Left renal pelvis (tissue), 4 donors: ENCODE measurements around the gene MLLT11. TPM values are rescaled to one million over a fixed set of nuclear protein-coding genes. Genes with fewer than 3 reads are reported as not detected.

Source experiments
- DNase-seq, 4 donors: peaks; one replicate each; pipeline ENCODE4 v3.0.0-alpha.2; 2013; ENCODE audit warnings: low read depth in 4 of 4, low spot score in 3 of 4
- polyA plus RNA-seq, 4 donors: library from polyadenylated mRNA; unstranded; fragments of 120-200 nt; gene quantifications; one replicate each; pipeline ENCODE4 v1.2.1, GENCODE V29; 2013; ENCODE audit not compliant: insufficient read length in 4 of 4

MLLT11 gene
- 10 to 100 TPM; 21.9 to 27.4 (median 24.8) TPM for polyA plus RNA-seq

- DNase-seq = peak in 3 of 4 donors; percentile 74 to 84 (median 80)
Observed at GRCh38 chr1:151060007-151060656, at the start of gene MLLT11. MLLT11 (plus strand) TSS chr1:151060397; CDS start chr1:151067225, 6,828 bp downstream.

GRCh38 chr1:151011154-151011850, 48.9 kb upstream of the MLLT11 start:
- DNase-seq = no peak

GRCh38 chr1:151012684-151013471, 47.3 kb upstream of the MLLT11 start:
- DNase-seq = no peak

GRCh38 chr1:151013518-151013917, 46.7 kb upstream of the MLLT11 start:
- peak in 2 of 4 donors; percentile 46 to 62 for DNase-seq

DNA sequence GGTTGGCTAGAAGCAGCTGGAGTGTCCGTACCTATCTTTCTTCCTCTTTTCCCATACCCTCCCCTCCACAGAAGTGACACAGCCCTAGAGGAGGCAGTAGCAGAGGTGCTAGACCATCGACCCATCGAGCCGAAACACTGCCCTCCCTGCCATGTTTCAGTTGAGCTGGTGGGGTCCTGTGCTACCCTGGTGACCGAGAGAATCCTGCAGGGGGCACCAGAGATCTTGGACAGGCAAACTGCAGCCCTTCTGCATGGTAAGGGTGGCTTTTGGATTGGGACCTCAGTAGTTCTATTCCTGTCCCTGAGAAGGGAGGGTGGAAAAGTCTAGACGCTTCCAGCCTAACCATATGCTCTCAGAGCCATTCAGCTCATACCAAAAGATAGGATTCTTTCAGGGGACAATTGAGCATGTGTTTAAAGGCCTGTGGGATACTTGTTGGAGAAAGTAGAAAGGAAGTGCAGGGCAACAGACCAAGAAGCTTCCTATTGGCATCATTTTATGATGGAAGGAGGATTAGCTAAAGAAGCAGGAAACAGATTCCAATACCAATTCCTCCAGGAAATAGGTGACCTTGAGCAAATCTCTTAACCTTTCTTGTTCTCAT, 35.6 kb upstream of the MLLT11 start:
- peak in 1 of 4 donors; percentile 41 for DNase-seq

GRCh38 chr1:151026460-151026859, 33.7 kb upstream of the MLLT11 start:
- no peak for DNase-seq

DNA sequence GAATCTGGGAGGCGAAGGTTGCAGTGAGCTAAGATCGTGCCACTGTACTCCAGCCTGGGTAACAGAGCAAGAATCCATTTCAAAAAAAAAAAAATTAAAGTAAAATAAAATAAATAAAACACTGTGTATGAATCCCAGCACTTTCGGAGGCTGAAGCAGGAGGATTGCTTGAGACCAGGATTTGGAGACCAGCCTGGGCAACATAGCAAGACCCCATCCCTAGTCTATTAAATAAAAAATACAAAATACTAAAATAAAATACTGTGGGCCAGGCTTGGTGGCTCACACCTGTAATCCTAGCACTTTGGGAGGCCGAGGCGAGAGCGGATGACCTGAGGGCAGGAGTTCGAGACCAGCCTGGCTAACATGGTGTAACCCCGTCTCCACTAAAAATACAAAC, 28.0 kb upstream of the MLLT11 start:
- no peak for DNase-seq

DNA sequence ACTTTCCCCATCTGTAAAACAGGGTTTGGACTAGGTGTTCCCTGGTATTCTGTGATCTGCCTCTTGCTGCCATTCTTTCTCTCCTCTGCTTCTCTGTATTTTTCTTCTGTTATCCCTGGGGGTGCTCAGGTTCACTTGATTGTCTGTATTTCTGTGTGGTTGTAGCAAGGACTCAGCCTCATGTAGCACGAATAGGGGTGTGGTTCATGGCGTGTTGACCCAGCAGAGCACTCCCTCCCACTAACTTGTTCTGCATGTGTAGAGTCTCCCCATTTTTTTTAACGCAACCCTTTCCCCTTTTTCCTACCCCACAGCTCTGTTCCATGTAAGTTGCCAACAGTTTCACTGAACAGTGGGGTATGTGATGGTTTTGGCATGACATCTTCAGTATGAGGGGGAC, 25.0 kb upstream of the MLLT11 start:
- no peak for DNase-seq

DNA sequence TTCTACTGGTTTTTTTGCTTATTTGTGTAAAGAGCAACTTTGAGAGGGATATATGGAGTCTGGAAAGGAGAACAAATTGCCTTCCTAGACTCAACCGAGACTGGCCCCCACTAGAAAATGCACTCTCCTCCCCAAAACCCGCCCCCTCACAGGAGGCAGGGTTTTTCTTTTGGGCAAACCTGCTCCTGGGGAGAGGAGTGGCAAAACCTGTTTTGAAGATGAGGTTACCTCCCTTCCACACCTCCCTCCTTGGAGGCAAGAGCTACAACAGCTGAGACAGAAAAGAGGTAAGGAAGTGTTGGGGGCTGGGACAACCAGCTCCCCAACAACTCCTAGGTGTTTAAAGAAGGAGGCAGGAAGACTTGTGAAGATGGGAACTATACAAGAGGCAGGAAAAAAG, 23.8 kb upstream of the MLLT11 start, which contains the start of gene BNIPL:
BNIPL (plus strand) TSS at position 231 of the 400 bp plus-strand sequence; CDS start at position 371, 140 bp downstream.
- no peak for DNase-seq

- DNase-seq = no peak
Observed at GRCh38 chr1:151037032-151037431, 23.2 kb upstream of the MLLT11 start.

GRCh38 chr1:151039521-151039920, 20.7 kb upstream of the MLLT11 start:
- no peak for DNase-seq

GRCh38 chr1:151043163-151043562, 17.0 kb upstream of the MLLT11 start:
- DNase-seq = no peak

DNA sequence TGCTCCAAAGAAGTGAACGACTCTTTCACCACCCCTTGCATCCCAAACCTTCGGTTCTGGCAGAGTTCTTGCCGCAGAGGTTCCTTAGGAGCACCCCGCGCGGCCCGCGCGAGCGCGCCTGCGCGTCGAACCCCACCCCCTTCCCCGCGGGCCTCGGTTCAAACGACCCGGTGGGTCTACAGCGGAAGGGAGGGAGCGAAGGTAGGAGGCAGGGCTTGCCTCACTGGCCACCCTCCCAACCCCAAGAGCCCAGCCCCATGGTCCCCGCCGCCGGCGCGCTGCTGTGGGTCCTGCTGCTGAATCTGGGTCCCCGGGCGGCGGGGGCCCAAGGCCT, 12.6 kb upstream of the MLLT11 start, which contains the start of gene C1orf56:
C1orf56 (plus strand) TSS at position 161 of the 334 bp plus-strand sequence; CDS start at position 258, 97 bp downstream.
- peak in 2 of 4 donors; percentile 70 to 71 for DNase-seq

DNA sequence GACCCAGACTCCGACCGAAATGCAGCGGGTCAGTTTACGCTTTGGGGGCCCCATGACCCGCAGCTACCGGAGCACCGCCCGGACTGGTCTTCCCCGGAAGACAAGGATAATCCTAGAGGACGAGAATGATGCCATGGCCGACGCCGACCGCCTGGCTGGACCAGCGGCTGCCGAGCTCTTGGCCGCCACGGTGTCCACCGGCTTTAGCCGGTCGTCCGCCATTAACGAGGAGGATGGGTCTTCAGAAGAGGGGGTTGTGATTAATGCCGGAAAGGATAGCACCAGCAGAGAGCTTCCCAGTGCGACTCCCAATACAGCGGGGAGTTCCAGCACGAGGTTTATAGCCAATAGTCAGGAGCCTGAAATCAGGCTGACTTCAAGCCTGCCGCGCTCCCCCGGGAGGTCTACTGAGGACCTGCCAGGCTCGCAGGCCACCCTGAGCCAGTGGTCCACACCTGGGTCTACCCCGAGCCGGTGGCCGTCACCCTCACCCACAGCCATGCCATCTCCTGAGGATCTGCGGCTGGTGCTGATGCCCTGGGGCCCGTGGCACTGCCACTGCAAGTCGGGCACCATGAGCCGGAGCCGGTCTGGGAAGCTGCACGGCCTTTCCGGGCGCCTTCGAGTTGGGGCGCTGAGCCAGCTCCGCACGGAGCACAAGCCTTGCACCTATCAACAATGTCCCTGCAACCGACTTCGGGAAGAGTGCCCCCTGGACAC, 12.1 kb upstream of the MLLT11 start:
- DNase-seq = peak in 1 of 4 donors; percentile 54

DNA sequence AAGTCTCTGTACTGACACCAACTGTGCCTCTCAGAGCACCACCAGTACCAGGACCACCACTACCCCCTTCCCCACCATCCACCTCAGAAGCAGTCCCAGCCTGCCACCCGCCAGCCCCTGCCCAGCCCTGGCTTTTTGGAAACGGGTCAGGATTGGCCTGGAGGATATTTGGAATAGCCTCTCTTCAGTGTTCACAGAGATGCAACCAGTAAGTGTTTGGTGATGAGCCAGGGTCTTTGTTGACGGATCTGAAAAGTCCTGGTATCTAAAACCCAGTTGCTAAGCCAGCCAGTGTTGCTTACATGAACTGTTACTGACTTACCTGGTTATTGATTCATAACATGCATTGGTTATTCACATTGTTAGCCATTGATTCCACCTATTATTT, 11.6 kb upstream of the MLLT11 start:
- DNase-seq = no peak

DNA sequence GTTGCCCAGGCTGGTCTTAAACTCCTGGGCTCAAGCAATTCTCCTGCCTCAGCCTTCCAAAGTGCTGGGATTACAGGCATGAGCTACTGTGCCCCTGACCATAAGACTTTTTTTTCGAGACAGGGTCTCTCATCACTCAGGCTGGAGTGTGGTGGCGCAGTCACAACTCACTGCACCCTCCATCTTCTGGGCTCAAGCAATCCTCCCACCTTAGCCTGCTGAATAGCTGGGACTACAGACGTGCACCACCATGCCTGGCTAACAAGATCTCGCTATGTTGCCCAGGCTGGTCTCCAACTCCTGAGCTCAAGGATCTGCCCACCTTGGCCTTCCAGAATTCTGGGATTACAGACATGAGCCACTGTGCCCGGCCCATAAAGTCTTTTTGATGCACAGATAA, 10.7 kb upstream of the MLLT11 start:
- DNase-seq = no peak

DNA sequence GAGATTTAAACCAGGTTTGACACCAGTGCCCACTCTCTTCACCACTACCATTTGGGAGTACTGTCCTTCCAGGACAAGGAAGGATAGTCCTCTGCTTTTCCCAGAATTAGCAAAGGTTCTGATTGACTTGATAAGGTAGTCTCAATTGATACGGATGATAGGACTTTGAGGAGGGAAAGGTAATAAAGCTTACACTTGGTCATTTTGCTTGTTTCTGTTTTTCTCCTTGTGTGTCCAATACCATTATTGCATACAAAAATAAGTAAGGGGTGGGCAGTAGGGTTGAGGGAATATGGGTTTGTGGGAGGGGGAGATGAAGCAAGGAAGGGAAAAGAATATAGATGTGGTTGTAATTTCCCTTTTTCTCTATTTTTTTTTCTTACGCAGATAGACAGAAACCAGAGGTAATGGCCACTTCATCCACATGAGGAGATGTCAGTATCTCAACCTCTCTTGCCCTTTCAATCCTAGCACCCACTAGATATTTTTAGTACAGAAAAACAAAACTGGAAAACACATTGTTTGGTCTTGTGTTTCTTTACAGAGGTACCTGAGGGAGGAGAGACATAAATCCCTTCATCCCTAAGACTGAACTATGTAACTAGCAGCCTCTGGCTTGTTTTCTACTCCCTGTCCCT, 10.0 kb upstream of the MLLT11 start:
- DNase-seq = no peak

DNA sequence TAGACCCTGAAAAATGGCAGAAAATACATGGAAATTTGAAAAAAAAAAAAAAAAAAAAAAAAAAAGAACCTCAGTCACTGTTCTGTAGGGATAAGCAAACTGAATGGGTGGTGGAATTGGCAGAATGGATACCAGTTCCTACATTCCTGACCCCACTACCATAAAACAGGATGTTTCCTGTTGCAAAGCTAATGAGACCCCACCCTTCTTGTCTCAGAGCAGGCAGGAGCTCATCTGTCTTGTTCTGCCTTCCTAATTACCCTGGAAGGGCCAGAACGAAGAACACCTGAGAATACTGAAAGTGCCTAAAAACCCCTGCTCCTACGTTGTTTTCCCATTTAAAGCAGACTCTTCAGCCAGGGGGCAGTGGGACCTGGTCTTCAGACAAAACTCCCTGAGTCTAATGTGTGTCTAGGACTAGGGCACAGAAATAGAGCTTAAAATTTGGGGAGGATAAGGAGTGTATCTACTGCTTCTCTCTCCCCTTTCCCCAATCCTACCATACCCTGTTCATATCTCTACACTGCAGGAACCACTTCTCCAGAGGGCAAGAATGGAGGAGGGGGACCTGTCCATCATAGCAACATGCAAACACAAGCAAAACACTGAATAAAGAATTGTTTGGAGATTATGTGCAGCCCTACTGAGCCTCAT, 8.7 kb upstream of the MLLT11 start:
- no peak for DNase-seq

DNA sequence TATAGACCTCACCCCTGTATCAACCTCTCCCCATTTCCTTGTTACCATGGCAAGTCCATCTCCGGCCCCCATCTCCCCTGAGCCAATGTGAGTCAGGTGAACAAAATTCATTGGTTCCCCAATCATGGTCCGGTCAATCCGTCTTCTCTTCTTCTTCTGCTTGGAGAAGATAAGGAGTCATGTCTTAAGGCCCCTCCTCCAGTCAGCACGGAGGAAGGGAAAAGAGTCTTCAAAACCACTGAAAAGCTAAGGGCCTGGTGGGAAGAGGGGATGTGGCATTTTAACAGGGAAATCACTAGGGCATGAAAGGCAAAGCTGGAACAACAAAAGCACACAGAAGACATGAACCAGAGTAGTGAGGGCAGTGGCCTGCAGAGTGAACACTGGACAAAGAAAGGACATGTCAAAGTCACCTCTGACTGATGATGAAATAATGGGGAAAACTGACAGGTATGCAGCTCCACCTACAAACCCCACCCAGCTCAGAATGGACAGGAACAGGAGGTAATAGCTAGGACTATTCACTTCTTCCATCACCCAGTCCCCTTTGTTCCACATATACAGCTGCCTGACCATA, 5.1 kb upstream of the MLLT11 start:
- no peak for DNase-seq
